Endodermal cell (in vitro differentiated cells): ENCODE results near the gene DSCAML1. TPM values are rescaled to one million over a fixed set of nuclear protein-coding genes. Genes with fewer than 3 reads are reported as not detected.
A peak's percentile ranks its signal among the peaks of the same experiment; 100 is the strongest.

Experiments used
- DNase-seq: peaks from one replicate; pipeline ENCODE4 v3.0.0-alpha.2; 2017
- H3K27ac ChIP-seq: 2 replicates; pipeline ENCODE4 v1.5.1; 2013; ENCODE audit warnings: mild to moderate bottlenecking, low read depth, low read length, moderate library complexity
- H3K27me3 ChIP-seq: 2 replicates; pipeline ENCODE4 v1.6.1; 2013; ENCODE audit warnings: mild to moderate bottlenecking, low read length, moderate library complexity; ENCODE audit not compliant: insufficient read depth, control insufficient read depth, poor library complexity, severe bottlenecking
- H3K36me3 ChIP-seq: 2 replicates; pipeline ENCODE4 v1.7.0; 2013; ENCODE audit warnings: mild to moderate bottlenecking, low read length, moderate library complexity; ENCODE audit not compliant: control insufficient read depth, insufficient read depth
- H3K4me1 ChIP-seq: one replicate; pipeline ENCODE4 v1.7.0; 2013; ENCODE audit warnings: low read length; ENCODE audit not compliant: control insufficient read depth, insufficient read depth
- H3K4me3 ChIP-seq: 2 replicates; pipeline ENCODE4 v1.5.1; 2013; ENCODE audit warnings: mild to moderate bottlenecking, low read length, moderate library complexity
- H3K9ac ChIP-seq: 2 replicates; pipeline ENCODE4 v1.6.1; 2013; ENCODE audit warnings: mild to moderate bottlenecking, low read length, moderate library complexity; ENCODE audit not compliant: poor library complexity, severe bottlenecking; ENCODE audit errors: extremely low read depth
- H3K9me3 ChIP-seq: 2 replicates; pipeline ENCODE4 v1.6.1; 2013; ENCODE audit warnings: mild to moderate bottlenecking, low read length, moderate library complexity; ENCODE audit not compliant: control insufficient read depth
- H3K27ac Mint-ChIP-seq: 2 replicates; pipeline ENCODE4 v1.8.0; 2020; ENCODE audit warnings: mixed read lengths
- H3K27me3 Mint-ChIP-seq: 2 replicates; pipeline ENCODE4 v1.8.0; 2021; ENCODE audit warnings: mild to moderate bottlenecking, mixed read lengths; ENCODE audit not compliant: insufficient read depth
- H3K36me3 Mint-ChIP-seq: 2 replicates; pipeline ENCODE4 v1.8.0; 2020; ENCODE audit warnings: low read depth, mixed read lengths
- H3K4me1 Mint-ChIP-seq: 2 replicates; pipeline ENCODE4 v1.8.0; 2020; ENCODE audit warnings: mixed read lengths
- H3K4me3 Mint-ChIP-seq: 2 replicates; pipeline ENCODE4 v1.8.0; 2020; ENCODE audit warnings: mild to moderate bottlenecking, moderate library complexity, mixed read lengths
- H3K9me3 Mint-ChIP-seq: 2 replicates; pipeline ENCODE4 v1.8.0; 2020; ENCODE audit warnings: mild to moderate bottlenecking, mixed read lengths
- CTCF ChIP-seq: fragments of 200-600 bp; sonication (generic); conservative IDR thresholded peaks from 2 replicates; pipeline ENCODE4 v1.5.0; 2021; ENCODE audit warnings: antibody characterized with exemption, mild to moderate bottlenecking
- WGBS, 2 experiments: methylation state at CpG; one replicate each; pipeline versions ENCODE4 v1.1.5 to v1.1.7; 2013; ENCODE audit warnings: missing lambda C conversion rate in 2 of 2, mixed read lengths in 1 of 2; ENCODE audit not compliant: insufficient coverage in 1 of 2, insufficient read length in 1 of 2; 5-methylcytosine and 5-hydroxymethylcytosine counted together
- total RNA-seq, 2 donors: library from RNA; stranded (reverse); fragmentation: NEBNext Ultra II Directional in 1 of 2; extraction: Animal tissue kit (Norgen Biotek cat#: 25700) in 1 of 2; gene quantifications; 2 replicates in 1 of 2; 3 replicates in 1 of 2; pipeline ENCODE4 v1.2.1, GENCODE V29; 2021

Gene DSCAML1
- total RNA-seq, 2 donors from 2014 or later: 5.6 to 10.9 TPM

- H3K27me3 Mint-ChIP-seq: peaks cover 96% of the 10 kb centered on the region
- no peak overlapping the region for H3K4me3 ChIP-seq
Measured at GRCh38 chr11:117552626-117553025, 244.4 kb downstream of the DSCAML1 start.

GRCh38 chr11:117551761-117552343 lies 245.2 kb downstream of the DSCAML1 start:
- Mint-ChIP-seq H3K9me3 (no peaks in the 10 kb centered on the region), H3K36me3 (no peaks in the 10 kb centered on the region), H3K4me1 (peaks cover 19% of the 10 kb centered on the region), H3K4me3 (no peak overlapping the region), H3K27me3 (peaks cover 96% of the 10 kb centered on the region), H3K27ac (no peak overlapping the region)
- H3K9me3 ChIP-seq: no peaks in the 10 kb centered on the region
- peaks cover 4% of the 10 kb centered on the region for H3K4me1 ChIP-seq
- peaks cover 92% of the 10 kb centered on the region for H3K27me3 ChIP-seq
- 65 to 71% methylated on average over 9 to 12 of the region's 12 CpGs for WGBS, 2 experiments
- H3K4me3 ChIP-seq: no peak overlapping the region
- H3K27ac ChIP-seq: no peak overlapping the region
- no peak for TF ChIP-seq CTCF
- no peaks in the 10 kb centered on the region for H3K36me3 ChIP-seq
- H3K9ac ChIP-seq: no peak overlapping the region
- peak; percentile 71 for DNase-seq

More at GRCh38 chr11:117552626-117553025, 244.4 kb downstream of the DSCAML1 start:
- H3K27ac ChIP-seq: no peak overlapping the region
- H3K4me1 Mint-ChIP-seq: peaks cover 26% of the 10 kb centered on the region
- no peaks in the 10 kb centered on the region for H3K36me3 Mint-ChIP-seq
- no peaks in the 10 kb centered on the region for H3K36me3 ChIP-seq
- no peak for TF ChIP-seq CTCF
- no peak overlapping the region for H3K4me3 Mint-ChIP-seq
- peaks cover 4% of the 10 kb centered on the region for H3K4me1 ChIP-seq
- no peak overlapping the region for H3K9ac ChIP-seq
- no peak overlapping the region for H3K27ac Mint-ChIP-seq
- no peak for DNase-seq
- H3K9me3 Mint-ChIP-seq: no peaks in the 10 kb centered on the region
- WGBS, 2 experiments: 75 to 78% methylated on average over 4 to 9 of the region's 9 CpGs
- H3K9me3 ChIP-seq: no peaks in the 10 kb centered on the region
- peaks cover 92% of the 10 kb centered on the region for H3K27me3 ChIP-seq

- no peak overlapping the region for H3K4me3 ChIP-seq
- peaks cover 4% of the 10 kb centered on the region for H3K4me1 ChIP-seq
- H3K27me3 ChIP-seq: peaks cover 92% of the 10 kb centered on the region
- WGBS, 2 experiments: 93 to 97% methylated on average over 6 to 7 of the region's 7 CpGs
- H3K27ac Mint-ChIP-seq: no peak overlapping the region
- no peaks in the 10 kb centered on the region for H3K9me3 Mint-ChIP-seq
- H3K9me3 ChIP-seq: no peaks in the 10 kb centered on the region
- no peak overlapping the region for H3K27ac ChIP-seq
- H3K36me3 Mint-ChIP-seq: no peaks in the 10 kb centered on the region
- no peak for TF ChIP-seq CTCF
- H3K27me3 Mint-ChIP-seq: peaks cover 96% of the 10 kb centered on the region
- H3K4me3 Mint-ChIP-seq: no peak overlapping the region
- DNase-seq: no peak
- no peaks in the 10 kb centered on the region for H3K36me3 ChIP-seq
- H3K4me1 Mint-ChIP-seq: peaks cover 19% of the 10 kb centered on the region
- no peak overlapping the region for H3K9ac ChIP-seq
Measured at GRCh38 chr11:117550466-117550865, 246.6 kb downstream of the DSCAML1 start.
